ENCODE data around the gene PURA.

PURA gene

GRCh38 chr5:140083650-140084049 lies 30.3 kb upstream of the PURA start:
- no peak for TF ChIP-seq CTCF (IDR thresholded peaks at IDR 0.05; ENCODE audit: insufficient read depth, missing control alignments)
- DNase-seq (ENCODE audit: insufficient read length, low spot score): no peak
- FAIRE-seq: no peak

- no peak for TF ChIP-seq CTCF (IDR thresholded peaks at IDR 0.05; ENCODE audit: insufficient read depth, missing control alignments)
- DNase-seq (ENCODE audit: insufficient read length, low spot score): no peak
- FAIRE-seq: no peak
These were observed 29.4 kb upstream of the PURA start for GRCh38 chr5:140084541-140084940.

- no peak for FAIRE-seq
- DNase-seq (ENCODE audit: insufficient read length, low spot score): no peak
- no peak for TF ChIP-seq CTCF (IDR thresholded peaks at IDR 0.05; ENCODE audit: insufficient read depth, missing control alignments)
These were observed 23.7 kb upstream of the PURA start for GRCh38 chr5:140090251-140090650.

DNA sequence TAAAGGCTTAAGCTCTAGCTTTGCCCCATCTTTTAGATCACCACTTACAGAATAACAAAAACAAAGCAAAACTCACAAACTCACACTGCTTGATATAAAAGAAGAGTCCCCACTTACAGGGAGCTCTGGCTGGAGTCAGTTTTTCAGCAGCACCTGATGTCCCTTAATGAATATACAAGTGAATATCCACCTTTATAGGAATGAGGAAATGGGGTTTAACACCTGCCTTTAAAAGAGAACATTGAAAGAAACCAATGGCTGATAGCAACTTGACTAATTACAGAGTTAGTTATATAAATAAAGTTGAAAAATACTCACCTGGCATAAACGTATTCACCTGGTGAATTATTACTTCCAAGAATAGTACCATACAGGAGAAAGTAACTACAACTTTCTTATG lies 20.7 kb upstream of the PURA start:
- no peak for TF ChIP-seq CTCF (IDR thresholded peaks at IDR 0.05; ENCODE audit: insufficient read depth, missing control alignments)
- no peak for FAIRE-seq
- no peak for DNase-seq (ENCODE audit: insufficient read length, low spot score)

DNA sequence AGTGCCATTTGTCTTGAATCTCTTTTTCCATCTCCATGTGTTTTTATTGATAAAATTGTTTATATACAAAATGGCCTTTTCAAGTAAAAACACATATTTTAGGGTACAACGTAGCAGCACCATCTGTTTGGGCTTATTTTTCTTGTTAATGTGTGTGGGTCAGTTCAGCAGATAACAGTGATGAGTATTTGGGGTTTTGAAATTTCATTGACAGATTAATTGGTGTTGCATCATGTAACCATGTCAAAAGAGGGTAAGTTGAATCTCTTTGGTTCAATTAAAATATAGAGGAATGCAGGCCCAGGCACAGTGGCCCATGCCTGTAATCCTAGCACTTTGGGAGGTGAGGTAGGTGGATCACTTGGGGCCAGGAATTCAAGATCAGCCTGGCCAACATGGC lies 20.0 kb upstream of the PURA start:
- no peak for FAIRE-seq
- DNase-seq (ENCODE audit: insufficient read length, low spot score): no peak
- no peak for TF ChIP-seq CTCF (IDR thresholded peaks at IDR 0.05; ENCODE audit: insufficient read depth, missing control alignments)

- no peak for DNase-seq (ENCODE audit: insufficient read length, low spot score)
- FAIRE-seq: no peak
- TF ChIP-seq CTCF (IDR thresholded peaks at IDR 0.05; ENCODE audit: insufficient read depth, missing control alignments): no peak
These were observed 19.0 kb upstream of the PURA start for GRCh38 chr5:140094889-140095288.

DNA sequence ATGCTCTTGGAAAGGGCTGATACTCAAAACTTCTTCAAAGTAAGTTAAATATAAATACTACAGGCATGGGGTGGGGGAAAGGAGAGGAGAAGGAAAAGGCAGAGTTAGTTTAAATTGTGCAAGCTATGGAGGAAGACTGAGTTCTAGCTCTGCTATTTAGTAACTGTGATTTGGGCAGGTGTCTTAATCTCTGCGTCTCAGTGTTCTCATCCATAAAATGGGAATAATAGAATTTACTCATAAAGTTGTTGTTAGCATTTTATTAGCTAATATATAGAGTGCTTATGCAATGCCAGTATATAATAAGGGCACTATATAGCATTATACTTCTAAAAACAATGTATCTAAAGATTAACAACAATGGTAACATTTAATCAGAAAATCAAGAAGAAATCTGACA lies 12.7 kb upstream of the PURA start:
- no peak for TF ChIP-seq CTCF (IDR thresholded peaks at IDR 0.05; ENCODE audit: insufficient read depth, missing control alignments)
- FAIRE-seq (no peak), DNase-seq (ENCODE audit: insufficient read length, low spot score) (no peak)

Data from D721Med (cell line).